Thyroid gland (tissue), 4 donors: ENCODE data around the gene CACNA1H.

Experiments used
- POLR2A ChIP-seq, 2 donors: fragments of 450-650 bp; IDR thresholded peaks; one replicate each; pipeline ENCODE4 v1.6.1; 2017; ENCODE audit warnings: antibody characterized with exemption in 2 of 2, mild to moderate bottlenecking in 2 of 2, moderate library complexity in 1 of 2
- TF ChIP-seq, protein P1 (sequence below), 6 experiments: fragments of 200-600 bp in 3 of 6; fragments of 450-650 bp in 3 of 6; sonication (generic) in 3 of 6; IDR thresholded peaks; one replicate each; pipeline ENCODE4 v1.5.1; 2016 to 2019; ENCODE audit warnings: antibody characterized with exemption in 6 of 6, mild to moderate bottlenecking in 2 of 6, inconsistent platforms in 1 of 6, moderate library complexity in 1 of 6

GRCh38 chr16:1107141-1107540, 45.8 kb upstream of the CACNA1H start:
- TF ChIP-seq, protein P1, sequence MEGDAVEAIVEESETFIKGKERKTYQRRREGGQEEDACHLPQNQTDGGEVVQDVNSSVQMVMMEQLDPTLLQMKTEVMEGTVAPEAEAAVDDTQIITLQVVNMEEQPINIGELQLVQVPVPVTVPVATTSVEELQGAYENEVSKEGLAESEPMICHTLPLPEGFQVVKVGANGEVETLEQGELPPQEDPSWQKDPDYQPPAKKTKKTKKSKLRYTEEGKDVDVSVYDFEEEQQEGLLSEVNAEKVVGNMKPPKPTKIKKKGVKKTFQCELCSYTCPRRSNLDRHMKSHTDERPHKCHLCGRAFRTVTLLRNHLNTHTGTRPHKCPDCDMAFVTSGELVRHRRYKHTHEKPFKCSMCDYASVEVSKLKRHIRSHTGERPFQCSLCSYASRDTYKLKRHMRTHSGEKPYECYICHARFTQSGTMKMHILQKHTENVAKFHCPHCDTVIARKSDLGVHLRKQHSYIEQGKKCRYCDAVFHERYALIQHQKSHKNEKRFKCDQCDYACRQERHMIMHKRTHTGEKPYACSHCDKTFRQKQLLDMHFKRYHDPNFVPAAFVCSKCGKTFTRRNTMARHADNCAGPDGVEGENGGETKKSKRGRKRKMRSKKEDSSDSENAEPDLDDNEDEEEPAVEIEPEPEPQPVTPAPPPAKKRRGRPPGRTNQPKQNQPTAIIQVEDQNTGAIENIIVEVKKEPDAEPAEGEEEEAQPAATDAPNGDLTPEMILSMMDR (IDR thresholded peaks at IDR 0.05) = no peak
- no peak for TF ChIP-seq POLR2A (IDR thresholded peaks at IDR 0.05)
